H9 (cell line): ENCODE data around the gene MEDAG. TPM values are rescaled to one million over a fixed set of nuclear protein-coding genes. Genes with fewer than 3 reads are reported as not detected.

ENCODE experiments used
- DNase-seq: peaks from one replicate; pipeline ENCODE4 v3.0.0-alpha.2; 2017
- H2AFZ ChIP-seq: one replicate; pipeline ENCODE4 v1.6.1; 2013; ENCODE audit warnings: mild to moderate bottlenecking, low read length, control low read depth, moderate library complexity
- H2AK5ac ChIP-seq: 2 replicates; pipeline ENCODE4 v1.6.1; 2013; ENCODE audit warnings: low read length, control low read depth, mixed read lengths; ENCODE audit not compliant: insufficient read length
- H2BK120ac ChIP-seq: one replicate; pipeline ENCODE4 v1.6.1; 2013; ENCODE audit warnings: low read depth, mild to moderate bottlenecking, low read length, control low read depth, inconsistent platforms; ENCODE audit not compliant: poor library complexity, severe bottlenecking
- H2BK12ac ChIP-seq: 2 replicates; pipeline ENCODE4 v1.6.1; 2013; ENCODE audit warnings: low read length, control low read depth, mixed read lengths, low read depth; ENCODE audit not compliant: insufficient read length
- H2BK15ac ChIP-seq: 2 replicates; pipeline ENCODE4 v1.6.1; 2013; ENCODE audit warnings: low read depth, low read length, control low read depth
- H2BK20ac ChIP-seq: one replicate; pipeline ENCODE4 v1.6.1; 2013; ENCODE audit warnings: low read depth, mild to moderate bottlenecking, low read length, control low read depth, inconsistent platforms; ENCODE audit not compliant: poor library complexity, severe bottlenecking
- H2BK5ac ChIP-seq: 2 replicates; pipeline ENCODE4 v1.6.1; 2013; ENCODE audit warnings: low read length, control low read depth, mixed read lengths; ENCODE audit not compliant: insufficient read length
- H3K14ac ChIP-seq: 2 replicates; pipeline ENCODE4 v1.6.1; 2013; ENCODE audit warnings: low read length, control low read depth; ENCODE audit not compliant: insufficient read depth
- H3K18ac ChIP-seq: 2 replicates; pipeline ENCODE4 v1.6.1; 2013; ENCODE audit warnings: low read depth, mild to moderate bottlenecking, mixed read lengths, low read length, control low read depth; ENCODE audit not compliant: insufficient read length
- H3K23ac ChIP-seq: 2 replicates; pipeline ENCODE4 v1.6.1; 2013; ENCODE audit warnings: low read length, control low read depth, mixed read lengths, low read depth; ENCODE audit not compliant: insufficient read length
- H3K23me2 ChIP-seq: 2 replicates; pipeline ENCODE4 v1.6.1; 2013; ENCODE audit warnings: low read depth, mild to moderate bottlenecking, mixed read lengths, low read length, control low read depth; ENCODE audit not compliant: insufficient read length, poor library complexity, severe bottlenecking
- H3K27ac ChIP-seq: 2 replicates; pipeline ENCODE4 v1.5.1; 2013; ENCODE audit warnings: low read length, control low read depth, mixed read lengths, low read depth; ENCODE audit not compliant: insufficient read length
- H3K27me3 ChIP-seq: 2 replicates; pipeline ENCODE4 v1.6.1; 2013; ENCODE audit warnings: low read length, control low read depth, inconsistent platforms; ENCODE audit not compliant: insufficient read depth
- H3K4ac ChIP-seq: 2 replicates; pipeline ENCODE4 v1.6.1; 2013; ENCODE audit warnings: low read depth, mild to moderate bottlenecking, control low read depth, inconsistent platforms, low read length, moderate library complexity
- H3K4me1 ChIP-seq: 2 replicates; pipeline ENCODE4 v1.6.1; 2013; ENCODE audit warnings: low read length, control low read depth, inconsistent platforms; ENCODE audit not compliant: insufficient read depth
- H3K4me2 ChIP-seq: 2 replicates; pipeline ENCODE4 v1.6.1; 2013; ENCODE audit warnings: low read length, control low read depth, mixed read lengths; ENCODE audit not compliant: insufficient read length, insufficient read depth
- H3K56ac ChIP-seq: 2 replicates; pipeline ENCODE4 v1.6.1; 2013; ENCODE audit warnings: low read depth, mild to moderate bottlenecking, mixed read lengths, low read length, control low read depth; ENCODE audit not compliant: insufficient read length
- H3K79me1 ChIP-seq: 2 replicates; pipeline ENCODE4 v1.6.1; 2013; ENCODE audit warnings: low read depth, mild to moderate bottlenecking, moderate library complexity, low read length, control low read depth, inconsistent platforms; ENCODE audit not compliant: insufficient read depth, poor library complexity, severe bottlenecking
- H3K79me2 ChIP-seq: 2 replicates; pipeline ENCODE4 v1.6.1; 2013; ENCODE audit warnings: low read length, control low read depth, inconsistent platforms; ENCODE audit not compliant: insufficient read depth
- H3K9ac ChIP-seq: 2 replicates; pipeline ENCODE4 v1.6.1; 2013; ENCODE audit warnings: low read length, control low read depth, mixed read lengths; ENCODE audit not compliant: insufficient read length; ENCODE audit errors: extremely low read depth
- H3K9me3 ChIP-seq: one replicate; pipeline ENCODE4 v1.6.1; 2013; ENCODE audit warnings: low read depth, low read length, inconsistent platforms; ENCODE audit not compliant: control insufficient read depth
- H3T11ph ChIP-seq: one replicate; pipeline ENCODE4 v1.6.1; 2013; ENCODE audit warnings: mild to moderate bottlenecking, low read length, control low read depth, inconsistent platforms
- H4K20me1 ChIP-seq: one replicate; pipeline ENCODE4 v1.6.1; 2013; ENCODE audit not compliant: control insufficient read depth, insufficient read length, insufficient read depth
- H4K5ac ChIP-seq: 2 replicates; pipeline ENCODE4 v1.6.1; 2013; ENCODE audit warnings: low read depth, mild to moderate bottlenecking, mixed read lengths, low read length, control low read depth; ENCODE audit not compliant: insufficient read length
- H4K8ac ChIP-seq: replicated peaks from 2 replicates; pipeline ENCODE4 v1.6.1; 2013; ENCODE audit warnings: low read length, control low read depth, mixed read lengths, low read depth; ENCODE audit not compliant: insufficient read length
- H4K91ac ChIP-seq: 2 replicates; pipeline ENCODE4 v1.6.1; 2013; ENCODE audit warnings: low read depth, mild to moderate bottlenecking, moderate library complexity, mixed read lengths, low read length, control low read depth; ENCODE audit not compliant: insufficient read length
- H3K27ac Mint-ChIP-seq, 3 experiments: 2 replicates in 2 of 3; 3 replicates in 1 of 3; pipeline ENCODE4 v1.8.0; 2020 to 2021; ENCODE audit warnings: mixed read lengths in 3 of 3, mild to moderate bottlenecking in 1 of 3, moderate library complexity in 1 of 3
- H3K27me3 Mint-ChIP-seq: 2 replicates; pipeline ENCODE4 v1.8.0; 2021; ENCODE audit warnings: low read depth, mild to moderate bottlenecking, moderate library complexity, mixed read lengths
- H3K36me3 Mint-ChIP-seq, 3 experiments: 2 replicates in 2 of 3; 3 replicates in 1 of 3; pipeline ENCODE4 v1.8.0; 2020 to 2021; ENCODE audit warnings: low read depth in 3 of 3, mixed read lengths in 3 of 3; ENCODE audit not compliant: insufficient read depth in 1 of 3
- H3K4me1 Mint-ChIP-seq, 2 experiments: 2 replicates each; pipeline ENCODE4 v1.8.0; 2020; ENCODE audit warnings: mixed read lengths in 2 of 2
- H3K4me3 Mint-ChIP-seq, 2 experiments: 2 replicates in 1 of 2; 3 replicates in 1 of 2; pipeline ENCODE4 v1.8.0; 2020 to 2021; ENCODE audit warnings: mild to moderate bottlenecking in 2 of 2, mixed read lengths in 2 of 2, moderate library complexity in 1 of 2
- H3K9me3 Mint-ChIP-seq, 2 experiments: 2 replicates in 1 of 2; 3 replicates in 1 of 2; pipeline ENCODE4 v1.8.0; 2020; ENCODE audit warnings: mild to moderate bottlenecking in 2 of 2, mixed read lengths in 2 of 2, moderate library complexity in 1 of 2
- CTCF ChIP-seq: fragments of 200-600 bp; sonication (generic); conservative IDR thresholded peaks from 3 replicates; pipeline ENCODE4 v1.8.0; 2021; ENCODE audit warnings: antibody characterized with exemption, mild to moderate bottlenecking
- WGBS: extraction: QIAGEN DNeasy Blood & Tissue Kit; methylation state at CpG from one replicate; pipeline ENCODE4 v1.1.7; 2013; ENCODE audit warnings: missing lambda C conversion rate, low lambda C conversion rate, mixed read lengths; ENCODE audit not compliant: insufficient read length; ENCODE audit errors: extremely low coverage; 5-methylcytosine and 5-hydroxymethylcytosine counted together
- total RNA-seq: library from RNA; stranded (reverse); gene quantifications from 2 replicates; pipeline ENCODE4 v1.2.1, GENCODE V29; 2021

MEDAG gene
- total RNA-seq, 1 experiment from 2014 or later, result 0.87 TPM

- Histone ChIP-seq H2BK12ac (no peak overlapping the region), H3K9me3 (no peaks in the 10 kb centered on the region), H3K4me2 (no peak overlapping the region), H4K5ac (no peak overlapping the region), H2BK15ac (0 out of 2 replicates have a peak overlapping the region, but pooled peaks have one; percentile 9), H3K79me2 (no peaks in the 10 kb centered on the region), H2AK5ac (no peak overlapping the region), H3K27me3 (no peaks in the 10 kb centered on the region), H3K27ac (no peak overlapping the region), H2BK120ac (no peak overlapping the region), H4K91ac (no peak overlapping the region), H3K14ac (no peak overlapping the region), H2BK20ac (no peak overlapping the region), H3K23ac (no peak overlapping the region), H4K8ac (no peak overlapping the region), H3T11ph (no peak overlapping the region), H3K9ac (no peak overlapping the region), H3K56ac (no peak overlapping the region), H3K4me1 (peaks cover 3% of the 10 kb centered on the region; the same call in 1 of the 2 replicates), H2BK5ac (no peak overlapping the region), H4K20me1 (no peaks in the 10 kb centered on the region), H3K18ac (no peak overlapping the region), H3K79me1 (no peaks in the 10 kb centered on the region), H3K4ac (no peak overlapping the region), H3K23me2 (no peaks in the 10 kb centered on the region), H2AFZ (no peak overlapping the region)
- TF ChIP-seq CTCF, result no peak
- Mint-ChIP-seq H3K27ac (no peak overlapping the region), H3K4me3 (no peak overlapping the region; a peak in 1 of 5 replicates), H3K27me3 (peaks cover 31% of the 10 kb centered on the region), H3K36me3 (no peaks in the 10 kb centered on the region), H3K4me1 (peaks cover 15 to 16% of the 10 kb centered on the region in 2 experiments), H3K9me3 (peaks cover 0 to 3% of the 10 kb centered on the region in 2 experiments; a peak in 2 of 5 replicates)
- no peak for DNase-seq
- WGBS, result no CpG with 5 or more reads among the region's 7 CpGs
Observed at GRCh38 chr13:30898678-30899241, 7.3 kb upstream of the MEDAG start.
